Esophagus muscularis mucosa (tissue), 4 donors: Measurements from ENCODE around the gene GOLGA6C. TPM values are rescaled to one million over a fixed set of nuclear protein-coding genes. Genes with fewer than 3 reads are reported as not detected.
"Not testable (repeated sequence)": the region's sequence is repeated elsewhere in the genome, so short reads cannot be mapped to it uniquely, and the experiment has no call there.

ENCODE experiments used
- DNase-seq: peaks from one replicate; pipeline ENCODE4 v3.0.0-alpha.2; 2017; ENCODE audit errors: extremely low spot score
- H3K27ac ChIP-seq, 4 donors: fragments of 200-600 bp; sonication (generic); replicated peaks in 1 of 4; 1 replicate in 3 of 4; 2 replicates in 1 of 4; pipeline ENCODE4 v1.5.1; 2016 to 2019; ENCODE audit warnings: mild to moderate bottlenecking in 1 of 4
- H3K27me3 ChIP-seq, 4 donors: fragments of 200-600 bp; sonication (generic); one replicate each; pipeline versions ENCODE4 v1.5.1 to v1.6.0; 2016 to 2019
- H3K36me3 ChIP-seq, 4 donors: fragments of 200-600 bp; sonication (generic); one replicate each; pipeline ENCODE4 v1.5.1; 2016 to 2019
- H3K4me1 ChIP-seq, 4 donors: fragments of 200-600 bp; sonication (generic); one replicate each; pipeline ENCODE4 v1.5.1; 2016 to 2019
- H3K4me3 ChIP-seq, 4 donors: fragments of 200-600 bp; sonication (generic); 1 replicate in 2 of 4; 2 replicates in 2 of 4; pipeline ENCODE4 v1.5.1; 2016 to 2019; ENCODE audit warnings: mild to moderate bottlenecking in 4 of 4, moderate library complexity in 1 of 4
- H3K9me3 ChIP-seq, 4 donors: fragments of 200-600 bp; sonication (generic); 1 replicate in 3 of 4; 2 replicates in 1 of 4; pipeline ENCODE4 v1.5.1; 2016 to 2019
- CTCF ChIP-seq, 3 experiments: fragments of 200-600 bp in 2 of 3; fragments of 450-650 bp in 1 of 3; sonication (generic) in 2 of 3; IDR thresholded peaks; one replicate each; pipeline ENCODE4 v1.5.1; 2017 to 2019; ENCODE audit warnings: antibody characterized with exemption in 3 of 3, mild to moderate bottlenecking in 2 of 3, moderate library complexity in 1 of 3
- EP300 ChIP-seq: sonication (generic); formaldehyde crosslinking; IDR thresholded peaks from one replicate; pipeline ENCODE4 v1.6.1; 2017; ENCODE audit warnings: antibody characterized with exemption
- POLR2A ChIP-seq: fragments of 450-650 bp; IDR thresholded peaks from one replicate; pipeline ENCODE4 v1.6.1; 2017; ENCODE audit warnings: antibody characterized with exemption, moderate library complexity, mild to moderate bottlenecking, low read depth
- POLR2AphosphoS5 ChIP-seq, 2 donors: sonication (generic); formaldehyde crosslinking; IDR thresholded peaks; one replicate each; pipeline ENCODE4 v1.6.1; 2017; ENCODE audit warnings: antibody characterized with exemption in 2 of 2
- WGBS: methylation state at CpG from one replicate; pipeline ENCODE4 v1.1.5; 2018; 5-methylcytosine and 5-hydroxymethylcytosine counted together
- intact Hi-C: fragments of 100-400 bp; cut with DNase I; formaldehyde crosslinking; loops from one replicate; pipeline ENCODE4 v1.15.1; 2023
- total RNA-seq, 4 donors: library from RNA; depleted of rRNA; stranded (reverse); fragments of >200 nt; gene quantifications; one replicate each; pipeline versions ENCODE4 v1.1.0 to v1.2.1, GENCODE V29; 2016

Gene GOLGA6C
- total RNA-seq, 4 donors from 2014 or later: not detected

GRCh38 chr15:75215107-75216004, 42.8 kb upstream of the GOLGA6C start:
- H3K4me3 ChIP-seq: no peak overlapping the region
- 91% methylated on average over 4 of the region's 5 CpGs for WGBS

GRCh38 chr15:75217012-75217411, 41.1 kb upstream of the GOLGA6C start:
- 77% methylated on average over 6 of the region's 6 CpGs for WGBS
- H3K27me3 ChIP-seq: no peaks in the 10 kb centered on the region

More at GRCh38 chr15:75215107-75216004, 42.8 kb upstream of the GOLGA6C start:
- H3K27ac ChIP-seq: no peak overlapping the region
- TF ChIP-seq EP300 (no peak), POLR2AphosphoS5 (IDR thresholded peaks at IDR 0.05) (no peak), POLR2A (no peak), CTCF (IDR thresholded peaks at IDR 0.05) (no peak)
- intact Hi-C loops: no loop called here
- DNase-seq: no peak
- H3K4me1 ChIP-seq: peaks cover 0 to 17% (median 14%) of the 10 kb centered on the region in 4 donors
- H3K27me3 ChIP-seq: no peaks in the 10 kb centered on the region
- peaks cover 15 to 44% (median 37%) of the 10 kb centered on the region in 4 donors for H3K36me3 ChIP-seq
- no peaks in the 10 kb centered on the region for H3K9me3 ChIP-seq

GRCh38 chr15:75217574-75217973, 40.6 kb upstream of the GOLGA6C start:
- intact Hi-C loops, H3K27ac ChIP-seq, H3K9me3 ChIP-seq, H3K27me3 ChIP-seq, DNase-seq, H3K4me3 ChIP-seq, H3K4me1 ChIP-seq: not testable (repeated sequence)
- WGBS: 86% methylated on average over 3 of the region's 3 CpGs
- peaks cover 0 to 22% (median 16%) of the 10 kb centered on the region in 4 donors for H3K36me3 ChIP-seq

More at GRCh38 chr15:75217012-75217411, 41.1 kb upstream of the GOLGA6C start:
- Histone ChIP-seq H3K4me1 (peaks cover 0 to 4% (median 2%) of the 10 kb centered on the region in 4 donors), H3K9me3 (no peaks in the 10 kb centered on the region), H3K27ac (no peak overlapping the region), H3K4me3 (no peak overlapping the region), H3K36me3 (peaks cover 4 to 28% (median 21%) of the 10 kb centered on the region in 4 donors)
- TF ChIP-seq POLR2A: no peak
- no peak for TF ChIP-seq EP300
- no peak for TF ChIP-seq CTCF (IDR thresholded peaks at IDR 0.05)
- no peak for TF ChIP-seq POLR2AphosphoS5 (IDR thresholded peaks at IDR 0.05)
- no peak for DNase-seq
- intact Hi-C loops: no loop called here

- intact Hi-C loops, H3K4me3 ChIP-seq, H3K9me3 ChIP-seq, H3K4me1 ChIP-seq, H3K27ac ChIP-seq, DNase-seq, H3K27me3 ChIP-seq, H3K36me3 ChIP-seq: not testable (repeated sequence)
- WGBS: 82% methylated on average over 3 of the region's 4 CpGs
Observed at GRCh38 chr15:75219507-75219929, 38.6 kb upstream of the GOLGA6C start.

- Histone ChIP-seq H3K4me1 (no peaks in the 10 kb centered on the region), H3K27ac (no peak overlapping the region), H3K9me3 (no peaks in the 10 kb centered on the region), H3K36me3 (peaks cover 0 to 5% (median 0%) of the 10 kb centered on the region in 4 donors), H3K4me3 (no peak overlapping the region), H3K27me3 (peaks cover 0 to 9% (median 0%) of the 10 kb centered on the region in 4 donors)
- no peak for DNase-seq
- TF ChIP-seq CTCF (IDR thresholded peaks at IDR 0.05) (no peak), POLR2A (no peak), EP300 (no peak), POLR2AphosphoS5 (IDR thresholded peaks at IDR 0.05) (no peak)
- intact Hi-C loops: no loop called here
- WGBS: 100% methylated on average over 2 of the region's 6 CpGs
Observed at GRCh38 chr15:75223688-75224087, 34.4 kb upstream of the GOLGA6C start.
